Measurements from ENCODE around the gene COL24A1. TPM values are rescaled to one million over a fixed set of nuclear protein-coding genes. Genes with fewer than 3 reads are reported as not detected.
"Not testable (repeated sequence)": the region's sequence is repeated elsewhere in the genome, so short reads cannot be mapped to it uniquely, and the experiment has no call there.

COL24A1 gene
- total RNA-seq, 1 donor = 6.7 TPM

GRCh38 chr1:86085741-86086409 is 70.7 kb downstream of the COL24A1 start:
- peak in 2 of 3 donors; percentile 9 to 46 for DNase-seq (ENCODE audit: low read depth in 2 of 3, low spot score in 2 of 3)

GRCh38 chr1:86084998-86085397 is 71.6 kb downstream of the COL24A1 start:
- DNase-seq (ENCODE audit: low read depth in 2 of 3, low spot score in 2 of 3) = no peak

GRCh38 chr1:86082183-86082582 is 74.4 kb downstream of the COL24A1 start:
- DNase-seq (ENCODE audit: low read depth in 2 of 3, low spot score in 2 of 3) = no peak

GRCh38 chr1:86072474-86072873 is 84.1 kb downstream of the COL24A1 start:
- DNase-seq (ENCODE audit: low read depth in 2 of 3, low spot score in 2 of 3) = not testable (repeated sequence)

DNA sequence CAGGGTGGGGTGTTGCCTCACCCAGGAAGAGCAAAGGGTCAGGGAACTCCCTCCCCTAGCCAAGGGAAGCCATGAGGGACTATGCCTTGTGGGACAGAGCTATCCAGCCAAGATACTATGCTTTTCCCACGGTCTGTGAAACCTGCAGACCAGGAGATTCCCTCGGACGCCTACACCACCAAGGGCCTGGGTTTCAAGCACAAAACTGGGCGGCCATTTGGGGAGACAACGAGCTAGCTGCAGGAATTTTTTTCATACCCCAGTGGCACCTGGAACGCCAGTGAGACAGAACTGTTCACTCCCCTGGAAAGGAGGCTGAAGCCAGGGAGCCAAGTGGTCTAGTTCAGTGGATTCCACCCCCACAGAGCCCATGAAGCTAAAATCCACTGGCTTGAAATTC is 84.7 kb downstream of the COL24A1 start:
- DNase-seq (ENCODE audit: low read depth in 2 of 3, low spot score in 2 of 3) = not testable (repeated sequence)

DNA sequence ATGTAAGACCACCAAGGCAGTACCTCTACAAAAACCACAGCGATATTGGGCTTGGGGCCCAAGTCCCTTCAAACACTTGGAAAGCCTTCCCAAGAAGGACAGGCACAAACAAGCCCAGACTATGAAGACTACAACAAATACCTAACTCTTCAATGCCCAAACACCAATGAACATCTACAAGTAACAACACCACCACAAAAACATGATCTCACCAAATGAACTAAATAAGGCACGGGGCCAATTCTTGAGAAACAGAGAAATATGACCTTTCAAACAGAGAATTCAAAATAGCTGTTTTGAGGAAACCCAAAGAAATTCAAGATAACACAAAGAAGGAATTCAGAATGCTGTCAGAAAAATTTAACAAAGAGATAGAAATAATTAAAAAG is 86.8 kb downstream of the COL24A1 start:
- no peak for DNase-seq (ENCODE audit: low read depth in 2 of 3, low spot score in 2 of 3)

GRCh38 chr1:86068841-86069756 is 87.5 kb downstream of the COL24A1 start:
- DNase-seq (ENCODE audit: low read depth in 2 of 3, low spot score in 2 of 3) = no peak

DNA sequence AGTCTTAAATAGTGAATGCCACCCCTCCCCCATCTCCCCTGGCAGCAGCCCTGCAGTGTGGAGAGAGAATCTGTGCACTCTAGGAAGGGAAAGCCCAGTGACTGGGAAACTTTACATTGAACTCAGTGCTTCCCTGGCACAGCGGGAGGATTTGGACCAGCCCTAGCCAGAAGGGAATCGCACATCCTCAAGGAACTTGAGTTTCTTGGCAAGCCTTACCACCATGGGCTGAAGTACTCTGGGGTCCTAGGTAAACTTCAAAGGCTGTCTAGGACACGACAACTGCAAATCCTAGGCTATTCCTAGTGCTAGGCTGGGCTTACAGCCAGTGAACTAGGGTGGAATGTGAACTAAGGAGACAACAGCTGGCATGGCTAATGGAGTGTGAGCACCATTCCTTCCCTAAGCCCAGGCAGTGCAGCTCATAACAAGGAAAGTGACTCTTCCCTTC is 88.3 kb downstream of the COL24A1 start:
- no peak for DNase-seq (ENCODE audit: low read depth in 2 of 3, low spot score in 2 of 3)

GRCh38 chr1:86067626-86068025 is 88.9 kb downstream of the COL24A1 start:
- DNase-seq (ENCODE audit: low read depth in 2 of 3, low spot score in 2 of 3) = no peak

DNA sequence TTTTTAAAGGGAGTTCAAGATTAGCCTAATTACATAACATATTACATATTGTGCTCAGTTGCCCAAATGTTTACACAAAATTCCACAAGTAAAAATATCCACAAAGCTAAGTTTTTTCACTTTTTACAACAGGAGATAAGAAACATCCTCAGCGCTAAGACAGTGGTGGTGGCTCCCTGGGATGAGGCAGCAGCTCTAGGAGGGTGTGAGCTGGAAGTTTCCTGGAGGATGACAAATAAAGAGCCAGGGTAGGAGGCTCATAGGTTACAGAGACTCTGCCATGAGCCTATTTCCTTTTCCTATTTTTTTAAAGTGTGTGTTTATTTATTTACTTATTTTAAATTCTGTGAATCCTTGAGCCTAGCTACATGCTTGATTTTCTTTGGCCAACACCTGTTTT is 91.7 kb downstream of the COL24A1 start:
- DNase-seq (ENCODE audit: low read depth in 2 of 3, low spot score in 2 of 3) = no peak

GRCh38 chr1:86063721-86064120 is 92.9 kb downstream of the COL24A1 start:
- no peak for DNase-seq (ENCODE audit: low read depth in 2 of 3, low spot score in 2 of 3)

GRCh38 chr1:86062453-86062852 is 94.1 kb downstream of the COL24A1 start:
- no peak for DNase-seq (ENCODE audit: low read depth in 2 of 3, low spot score in 2 of 3)

DNA sequence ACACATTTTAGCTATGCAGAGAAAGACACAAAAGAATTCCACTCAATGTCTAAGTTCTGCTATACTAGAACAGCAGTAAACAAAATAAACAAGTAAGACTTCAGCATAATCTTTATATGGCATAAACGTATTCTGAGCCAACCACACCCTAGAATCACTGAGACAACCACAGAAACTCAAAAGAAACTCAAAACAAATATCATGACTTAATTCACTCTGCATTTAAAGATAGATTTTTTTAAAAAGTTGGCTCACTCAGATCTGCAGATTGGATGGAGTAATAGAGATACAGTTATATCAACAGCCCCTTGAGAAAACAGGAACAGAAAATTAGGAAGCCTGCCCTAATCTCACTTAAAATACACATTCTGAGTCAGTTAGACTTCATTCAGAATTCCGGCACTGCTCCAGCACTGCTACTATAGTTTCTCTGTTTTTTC is 95.0 kb downstream of the COL24A1 start:
- peak in 2 of 3 donors; percentile 30 to 70 for DNase-seq (ENCODE audit: low read depth in 2 of 3, low spot score in 2 of 3)

DNA sequence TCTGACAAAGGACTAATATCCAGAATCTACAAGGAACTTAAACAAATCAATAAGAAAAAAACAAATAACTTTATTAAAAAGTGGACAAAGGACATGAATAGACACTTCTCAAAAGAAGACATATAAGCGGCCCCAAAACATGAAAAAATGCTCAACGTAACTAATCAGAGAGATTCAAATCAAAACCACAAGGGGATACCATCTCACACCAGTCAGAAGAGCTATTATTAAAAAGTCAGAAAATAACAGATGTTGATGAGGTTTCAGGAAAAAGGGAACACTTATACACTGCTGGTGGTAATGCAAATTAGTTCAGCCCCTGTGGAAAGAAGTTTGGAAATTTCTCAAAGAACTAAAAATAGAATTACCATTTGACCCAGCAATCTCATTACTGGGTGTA is 102.2 kb downstream of the COL24A1 start:
- DNase-seq (ENCODE audit: low read depth in 2 of 3, low spot score in 2 of 3) = no peak

- no peak for DNase-seq (ENCODE audit: low read depth in 2 of 3, low spot score in 2 of 3)
Measured at GRCh38 chr1:86052948-86053698, 103.4 kb downstream of the COL24A1 start.

- DNase-seq (ENCODE audit: low read depth in 2 of 3, low spot score in 2 of 3) = no peak
Measured at GRCh38 chr1:86035101-86035500, 121.5 kb downstream of the COL24A1 start.

DNA sequence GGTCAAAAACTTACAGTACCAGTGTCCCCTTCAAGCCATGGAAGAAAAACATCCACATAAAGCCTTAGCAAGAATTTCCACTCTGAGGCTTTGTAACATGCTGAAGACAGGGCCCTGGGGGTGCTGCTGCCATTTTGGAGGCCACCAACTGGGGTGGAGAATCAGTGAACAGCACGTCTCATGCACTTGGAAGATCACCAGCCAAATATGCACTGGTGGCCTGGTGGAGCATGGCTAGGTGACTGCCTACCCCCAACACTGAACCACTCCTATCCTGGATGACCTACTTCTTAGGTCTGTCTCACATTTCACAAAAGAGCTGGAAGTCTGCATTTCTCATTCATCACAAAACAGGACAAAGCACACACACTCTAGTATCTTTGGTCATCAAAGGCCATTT is 126.4 kb downstream of the COL24A1 start:
- DNase-seq (ENCODE audit: low read depth in 2 of 3, low spot score in 2 of 3) = no peak

- DNase-seq (ENCODE audit: low read depth in 2 of 3, low spot score in 2 of 3) = peak in 2 of 3 donors; percentile 33 to 75
Measured at GRCh38 chr1:86018283-86018923, 138.2 kb downstream of the COL24A1 start.

DNA sequence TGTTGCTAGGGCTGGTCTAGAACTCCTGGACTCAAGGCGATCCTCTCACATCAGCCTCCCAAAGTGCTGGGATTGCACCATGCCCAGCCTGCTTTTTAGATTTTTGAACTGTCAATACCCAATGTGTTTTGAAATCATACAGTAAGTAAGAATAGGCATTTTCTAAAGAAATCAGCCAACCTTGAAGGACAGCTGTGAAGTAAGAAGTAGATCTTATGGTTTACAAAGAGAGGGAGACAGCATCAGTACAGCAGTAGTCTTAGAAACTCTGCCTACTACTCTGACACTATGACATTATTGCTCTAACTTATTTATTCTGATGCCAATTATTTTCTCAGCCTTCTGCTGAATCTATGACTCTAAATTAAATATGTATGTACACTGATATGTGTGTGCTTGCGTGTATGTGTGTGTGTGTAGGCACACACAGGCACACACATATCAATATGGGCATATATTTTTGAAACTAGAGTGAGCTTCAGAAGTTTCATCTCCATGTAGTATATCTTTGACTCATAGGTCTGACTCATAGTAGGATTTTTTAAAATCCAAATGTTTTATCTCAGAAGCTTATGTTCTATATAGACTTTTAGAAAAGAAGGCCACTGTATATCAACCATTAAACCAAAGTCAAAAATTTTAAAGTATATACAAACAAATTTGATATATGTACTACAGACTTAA is 140.4 kb downstream of the COL24A1 start:
- DNase-seq (ENCODE audit: low read depth in 2 of 3, low spot score in 2 of 3) = no peak

DNA sequence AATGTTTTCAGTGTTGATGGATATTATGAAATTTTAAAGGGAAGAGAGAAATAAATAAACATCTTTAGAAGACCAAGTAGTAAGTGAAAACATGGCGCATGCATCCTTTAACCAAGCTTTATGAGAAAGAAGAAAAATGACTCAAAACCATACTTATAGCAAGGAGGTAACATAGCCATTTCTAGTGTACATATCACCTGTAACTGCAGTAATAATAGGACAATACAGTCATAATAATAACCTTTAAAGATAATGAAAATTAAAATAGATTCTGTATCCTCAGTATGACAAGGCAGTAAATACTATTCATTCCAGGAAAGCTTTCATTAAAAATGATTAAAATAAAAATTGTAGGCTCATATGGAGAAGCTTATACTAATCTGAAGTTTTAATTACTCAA is 141.2 kb downstream of the COL24A1 start:
- DNase-seq (ENCODE audit: low read depth in 2 of 3, low spot score in 2 of 3) = no peak
